Right lobe of liver (tissue), 6 donors: Measurements from ENCODE around the gene PCDHGB4. TPM values are rescaled to one million over a fixed set of nuclear protein-coding genes. Genes with fewer than 3 reads are reported as not detected.
A peak's percentile ranks its signal among the peaks of the same experiment; 100 is the strongest.
"Not testable (repeated sequence)": the region's sequence is repeated elsewhere in the genome, so short reads cannot be mapped to it uniquely, and the experiment has no call there.

Experiments used
- ATAC-seq, 4 donors: fragments of 200-7000 bp; cut with Tn5 transposase; one replicate each; pipeline ENCODE4 v1.9.1; 2020; ENCODE audit warnings: mild to moderate bottlenecking in 4 of 4, moderate library complexity in 4 of 4
- DNase-seq, 3 donors: peaks; one replicate each; pipeline ENCODE4 v3.0.0-alpha.2; 2020
- H3K27ac ChIP-seq, 3 donors: fragments of 200-600 bp; one replicate each; pipeline ENCODE4 v1.8.0; 2022
- H3K27me3 ChIP-seq, 2 donors: fragments of 200-600 bp; one replicate each; pipeline ENCODE4 v1.8.0; 2022
- H3K36me3 ChIP-seq, 4 donors: fragments of 200-600 bp; sonication (generic) in 1 of 4; one replicate each; pipeline versions ENCODE4 v1.5.1 to v1.8.0; 2017 to 2022; ENCODE audit warnings: control low read depth in 1 of 4
- H3K4me1 ChIP-seq, 4 donors: fragments of 200-600 bp; sonication (generic) in 1 of 4; one replicate each; pipeline versions ENCODE4 v1.5.1 to v1.8.0; 2017 to 2022; ENCODE audit warnings: control low read depth in 1 of 4
- H3K4me3 ChIP-seq, 3 donors: fragments of 200-600 bp; one replicate each; pipeline ENCODE4 v1.8.0; 2022
- H3K9me3 ChIP-seq, 4 donors: fragments of 200-600 bp; sonication (generic) in 1 of 4; one replicate each; pipeline versions ENCODE4 v1.5.1 to v1.8.0; 2017 to 2022; ENCODE audit warnings: control low read depth in 1 of 4
- POLR2A ChIP-seq: fragments of 450-650 bp; IDR thresholded peaks from one replicate; pipeline ENCODE4 v1.6.1; 2017; ENCODE audit warnings: antibody characterized with exemption, mild to moderate bottlenecking
- WGBS: methylation state at CpG from one replicate; pipeline ENCODE4 v1.1.6; 2018; ENCODE audit warnings: low coverage, low lambda C conversion rate; ENCODE audit not compliant: insufficient coverage; ENCODE audit errors: missing lambda C conversion rate; 5-methylcytosine and 5-hydroxymethylcytosine counted together
- intact Hi-C, 2 donors: fragments of 100-400 bp; cut with DNase I; formaldehyde crosslinking; loops; one replicate each; pipeline versions ENCODE4 v1.11.2 to v1.14.1; 2022
- long read RNA-seq: library from polyadenylated mRNA; unstranded; transcript quantifications from one replicate; pipeline ENCODE4 v2.0.0, GENCODE V29; 2019
- total RNA-seq, 6 experiments: library from RNA; depleted of rRNA in 2 of 6; stranded (reverse); fragments of >200 nt in 2 of 6; fragmentation: NEBNext Ultra II Directional in 3 of 6; extraction: Animal tissue kit (Norgen Biotek cat#: 25700) in 3 of 6; gene quantifications; one replicate each; pipeline versions ENCODE4 v1.1.0 to v1.2.4, GENCODE V29; 2016 to 2023
- TF ChIP-seq, protein P1 (sequence below), 4 donors: fragments of 200-600 bp in 3 of 4; fragments of 450-650 bp in 1 of 4; IDR thresholded peaks; one replicate each; pipeline versions ENCODE4 v1.5.1 to v1.8.0; 2016 to 2022; ENCODE audit warnings: antibody characterized with exemption in 4 of 4, mild to moderate bottlenecking in 2 of 4
- donor health status: DM: no; HTN: yes; CAD: no.
- donor health status: DM: no; HTN: no; CAD: no.
- donor health status: DM: no; HTN: no; CAD: no.
- donor health status: DM: no; HTN: yes; CAD: no.
- donor health status: DM: no; HTN: yes; CAD: no.

The PCDHGB4 gene
- total RNA-seq: 1 to 10 TPM; 1.6 to 5.5 (median 2.4) TPM
- long read RNA-seq: 0 reads

- H3K4me3 ChIP-seq: peak within 1 kb of the TSS; percentile 17 to 27 (median 24)
- WGBS: 9% methylated on average over 17 of the region's 40 CpGs
- TF ChIP-seq, protein P1, sequence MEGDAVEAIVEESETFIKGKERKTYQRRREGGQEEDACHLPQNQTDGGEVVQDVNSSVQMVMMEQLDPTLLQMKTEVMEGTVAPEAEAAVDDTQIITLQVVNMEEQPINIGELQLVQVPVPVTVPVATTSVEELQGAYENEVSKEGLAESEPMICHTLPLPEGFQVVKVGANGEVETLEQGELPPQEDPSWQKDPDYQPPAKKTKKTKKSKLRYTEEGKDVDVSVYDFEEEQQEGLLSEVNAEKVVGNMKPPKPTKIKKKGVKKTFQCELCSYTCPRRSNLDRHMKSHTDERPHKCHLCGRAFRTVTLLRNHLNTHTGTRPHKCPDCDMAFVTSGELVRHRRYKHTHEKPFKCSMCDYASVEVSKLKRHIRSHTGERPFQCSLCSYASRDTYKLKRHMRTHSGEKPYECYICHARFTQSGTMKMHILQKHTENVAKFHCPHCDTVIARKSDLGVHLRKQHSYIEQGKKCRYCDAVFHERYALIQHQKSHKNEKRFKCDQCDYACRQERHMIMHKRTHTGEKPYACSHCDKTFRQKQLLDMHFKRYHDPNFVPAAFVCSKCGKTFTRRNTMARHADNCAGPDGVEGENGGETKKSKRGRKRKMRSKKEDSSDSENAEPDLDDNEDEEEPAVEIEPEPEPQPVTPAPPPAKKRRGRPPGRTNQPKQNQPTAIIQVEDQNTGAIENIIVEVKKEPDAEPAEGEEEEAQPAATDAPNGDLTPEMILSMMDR (IDR thresholded peaks at IDR 0.05): peak; percentile 30 to 48 (median 45)
- intact Hi-C loops, H3K4me1 ChIP-seq, H3K27ac ChIP-seq, DNase-seq, H3K27me3 ChIP-seq, H3K36me3 ChIP-seq: not testable (repeated sequence)
- peak; percentile 92 to 97 (median 96) for ATAC-seq
- H3K9me3 ChIP-seq: peaks cover 0 to 14% (median 5%) of the 10 kb centered on the region in 4 donors
Measured at GRCh38 chr5:141387557-141388311, at the start of gene PCDHGB4. PCDHGB4 (plus strand) TSS chr5:141387698; CDS start chr5:141387885, 187 bp downstream.

DNA sequence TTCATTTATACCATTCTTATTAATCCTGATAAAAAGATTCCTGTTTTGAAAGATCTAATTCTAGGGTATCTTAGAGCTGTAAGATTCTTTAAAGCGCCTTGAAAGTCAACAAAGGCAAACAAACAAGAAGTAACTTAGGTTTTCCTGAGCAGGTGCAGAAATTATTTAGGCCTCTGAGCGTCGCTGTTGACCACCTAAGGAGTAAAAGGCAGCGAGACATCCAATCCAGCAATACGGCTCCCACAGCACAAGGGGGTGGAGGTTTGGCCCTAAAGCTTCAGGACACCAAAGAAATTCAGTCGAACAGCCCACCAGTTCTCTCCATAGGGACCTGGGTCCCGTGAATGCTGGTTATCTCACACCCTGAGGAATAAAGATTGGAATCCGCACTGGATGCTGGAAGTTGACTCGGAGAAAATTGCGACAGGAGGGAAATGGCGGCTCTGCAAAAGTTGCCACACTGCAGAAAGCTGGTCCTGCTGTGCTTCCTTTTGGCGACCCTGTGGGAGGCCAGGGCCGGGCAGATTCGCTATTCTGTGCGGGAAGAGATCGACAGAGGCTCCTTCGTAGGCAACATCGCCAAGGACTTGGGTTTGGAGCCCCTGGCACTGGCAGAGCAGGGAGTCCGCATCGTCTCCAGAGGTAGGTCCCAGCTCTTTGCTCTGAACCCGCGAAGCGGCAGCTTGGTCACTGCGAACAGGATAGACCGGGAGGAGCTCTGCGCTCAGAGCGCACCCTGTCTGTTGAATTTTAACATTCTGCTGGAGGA, 48.8 kb upstream of the PCDHGB4 start, which contains the start of gene PCDHGA2:
Gene PCDHGA2, plus strand, starts transcription at position 223 of the 769 bp plus-strand sequence.
- intact Hi-C loops: no loop called here
- peak in 2 of 4 donors; percentile 34 to 40 for ATAC-seq
- no peaks in the 10 kb centered on the region for H3K4me1 ChIP-seq
- no peaks in the 10 kb centered on the region for H3K36me3 ChIP-seq
- no peak for DNase-seq
- TF ChIP-seq POLR2A: no peak
- TF ChIP-seq, protein P1 (IDR thresholded peaks at IDR 0.05): peak in 2 of 4 donors; percentile 23 to 24
- WGBS: 19% methylated on average over 22 of the region's 27 CpGs
- H3K4me3 ChIP-seq: peak within 1 kb of the TSS in 1 of 3 donors; percentile 7
- H3K27ac ChIP-seq: no peak within 1 kb of the TSS
- H3K9me3 ChIP-seq: peaks cover 0 to 7% (median 2%) of the 10 kb centered on the region in 4 donors
- no peaks in the 10 kb centered on the region for H3K27me3 ChIP-seq

- WGBS: 51% methylated on average over 5 of the region's 45 CpGs
- H3K4me3 ChIP-seq, intact Hi-C loops, ATAC-seq, H3K9me3 ChIP-seq, H3K36me3 ChIP-seq, H3K27ac ChIP-seq, H3K4me1 ChIP-seq, H3K27me3 ChIP-seq, DNase-seq: not testable (repeated sequence)
Measured at GRCh38 chr5:141340781-141341354, 46.6 kb upstream of the PCDHGB4 start.

DNA sequence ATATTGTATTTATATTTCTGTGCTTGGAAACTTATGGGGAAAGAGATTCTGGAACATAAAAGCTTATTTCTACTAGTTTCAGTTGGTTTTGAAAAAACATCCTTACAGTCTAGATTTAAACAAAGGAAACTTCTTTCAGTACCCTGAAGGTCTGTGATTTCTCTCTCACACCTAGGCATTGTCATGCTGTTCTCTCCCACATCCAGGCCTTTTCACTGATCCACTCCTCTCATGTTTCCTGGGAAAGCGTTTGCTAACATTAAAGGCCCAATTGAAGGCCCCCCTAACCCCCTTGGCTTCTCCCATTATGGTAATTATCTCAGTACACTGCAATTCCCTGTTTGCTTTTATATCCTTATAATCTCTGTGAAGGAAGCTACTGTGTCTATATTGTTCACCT, 44.7 kb upstream of the PCDHGB4 start:
- no peaks in the 10 kb centered on the region for H3K36me3 ChIP-seq
- no peaks in the 10 kb centered on the region for H3K27me3 ChIP-seq
- H3K4me1 ChIP-seq: no peaks in the 10 kb centered on the region
- no peak overlapping the region for H3K4me3 ChIP-seq
- WGBS: 31% methylated on average over 1 of the region's 1 CpG
- TF ChIP-seq, protein P1 (IDR thresholded peaks at IDR 0.05): no peak
- no peak for TF ChIP-seq POLR2A
- H3K27ac ChIP-seq: no peak overlapping the region
- no peak for ATAC-seq
- intact Hi-C loops: no loop called here
- peaks cover 0 to 4% (median 0%) of the 10 kb centered on the region in 4 donors for H3K9me3 ChIP-seq
- DNase-seq: no peak
